ENCODE measurements around the gene SOHLH1. TPM values are rescaled to one million over a fixed set of nuclear protein-coding genes. Genes with fewer than 3 reads are reported as not detected.

Gene SOHLH1
- total RNA-seq, 1 experiment from 2014 or later: not detected

DNA sequence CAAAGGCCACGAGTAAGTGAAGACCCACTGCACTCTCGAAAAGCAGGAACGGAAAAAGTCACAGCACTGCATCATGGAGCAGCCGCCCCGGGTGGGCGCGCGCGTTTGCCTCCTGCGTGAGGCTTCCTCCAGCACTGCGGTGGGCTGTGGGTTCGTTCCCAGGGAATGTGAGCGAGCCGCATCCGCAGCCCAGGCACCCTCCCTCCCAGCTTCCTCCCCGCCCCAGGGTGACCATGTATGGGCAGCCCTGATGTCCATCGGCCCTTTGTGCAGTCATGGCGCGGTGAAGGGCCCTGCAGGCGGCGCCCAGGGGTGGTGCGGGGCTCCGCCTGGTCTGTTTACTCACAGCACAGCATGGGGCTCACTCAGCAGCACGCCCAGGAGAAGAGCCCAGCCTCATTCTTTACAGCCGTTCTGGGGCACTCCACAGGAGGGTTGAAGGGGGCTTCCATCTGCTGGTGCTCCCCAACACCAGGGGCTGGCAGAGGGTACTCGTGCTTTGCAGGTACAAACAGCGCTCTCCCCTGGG is 35.4 kb upstream of the SOHLH1 start:
- H3K27me3 ChIP-seq (ENCODE audit: control insufficient read depth, insufficient read depth, low read length): no peaks in the 10 kb centered on the region
- DNase-seq (ENCODE audit: low read depth, low spot score) (no peak), ATAC-seq (0 out of 2 replicates have a peak, but pooled peaks have one; percentile 25)
- H3K9me3 ChIP-seq (ENCODE audit: control insufficient read depth, insufficient read depth, low read depth, low read length): no peaks in the 10 kb centered on the region
- TF ChIP-seq TCF7L2 (IDR thresholded peaks at IDR 0.05; ENCODE audit: low read depth, low read length): no peak
- TF ChIP-seq, protein P1, sequence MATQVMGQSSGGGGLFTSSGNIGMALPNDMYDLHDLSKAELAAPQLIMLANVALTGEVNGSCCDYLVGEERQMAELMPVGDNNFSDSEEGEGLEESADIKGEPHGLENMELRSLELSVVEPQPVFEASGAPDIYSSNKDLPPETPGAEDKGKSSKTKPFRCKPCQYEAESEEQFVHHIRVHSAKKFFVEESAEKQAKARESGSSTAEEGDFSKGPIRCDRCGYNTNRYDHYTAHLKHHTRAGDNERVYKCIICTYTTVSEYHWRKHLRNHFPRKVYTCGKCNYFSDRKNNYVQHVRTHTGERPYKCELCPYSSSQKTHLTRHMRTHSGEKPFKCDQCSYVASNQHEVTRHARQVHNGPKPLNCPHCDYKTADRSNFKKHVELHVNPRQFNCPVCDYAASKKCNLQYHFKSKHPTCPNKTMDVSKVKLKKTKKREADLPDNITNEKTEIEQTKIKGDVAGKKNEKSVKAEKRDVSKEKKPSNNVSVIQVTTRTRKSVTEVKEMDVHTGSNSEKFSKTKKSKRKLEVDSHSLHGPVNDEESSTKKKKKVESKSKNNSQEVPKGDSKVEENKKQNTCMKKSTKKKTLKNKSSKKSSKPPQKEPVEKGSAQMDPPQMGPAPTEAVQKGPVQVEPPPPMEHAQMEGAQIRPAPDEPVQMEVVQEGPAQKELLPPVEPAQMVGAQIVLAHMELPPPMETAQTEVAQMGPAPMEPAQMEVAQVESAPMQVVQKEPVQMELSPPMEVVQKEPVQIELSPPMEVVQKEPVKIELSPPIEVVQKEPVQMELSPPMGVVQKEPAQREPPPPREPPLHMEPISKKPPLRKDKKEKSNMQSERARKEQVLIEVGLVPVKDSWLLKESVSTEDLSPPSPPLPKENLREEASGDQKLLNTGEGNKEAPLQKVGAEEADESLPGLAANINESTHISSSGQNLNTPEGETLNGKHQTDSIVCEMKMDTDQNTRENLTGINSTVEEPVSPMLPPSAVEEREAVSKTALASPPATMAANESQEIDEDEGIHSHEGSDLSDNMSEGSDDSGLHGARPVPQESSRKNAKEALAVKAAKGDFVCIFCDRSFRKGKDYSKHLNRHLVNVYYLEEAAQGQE (IDR thresholded peaks at IDR 0.05; ENCODE audit: insufficient read depth in 1 of 2, low read depth in 2 of 2, low read length in 1 of 2): no peak
- TF ChIP-seq, protein P2, sequence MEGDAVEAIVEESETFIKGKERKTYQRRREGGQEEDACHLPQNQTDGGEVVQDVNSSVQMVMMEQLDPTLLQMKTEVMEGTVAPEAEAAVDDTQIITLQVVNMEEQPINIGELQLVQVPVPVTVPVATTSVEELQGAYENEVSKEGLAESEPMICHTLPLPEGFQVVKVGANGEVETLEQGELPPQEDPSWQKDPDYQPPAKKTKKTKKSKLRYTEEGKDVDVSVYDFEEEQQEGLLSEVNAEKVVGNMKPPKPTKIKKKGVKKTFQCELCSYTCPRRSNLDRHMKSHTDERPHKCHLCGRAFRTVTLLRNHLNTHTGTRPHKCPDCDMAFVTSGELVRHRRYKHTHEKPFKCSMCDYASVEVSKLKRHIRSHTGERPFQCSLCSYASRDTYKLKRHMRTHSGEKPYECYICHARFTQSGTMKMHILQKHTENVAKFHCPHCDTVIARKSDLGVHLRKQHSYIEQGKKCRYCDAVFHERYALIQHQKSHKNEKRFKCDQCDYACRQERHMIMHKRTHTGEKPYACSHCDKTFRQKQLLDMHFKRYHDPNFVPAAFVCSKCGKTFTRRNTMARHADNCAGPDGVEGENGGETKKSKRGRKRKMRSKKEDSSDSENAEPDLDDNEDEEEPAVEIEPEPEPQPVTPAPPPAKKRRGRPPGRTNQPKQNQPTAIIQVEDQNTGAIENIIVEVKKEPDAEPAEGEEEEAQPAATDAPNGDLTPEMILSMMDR (IDR thresholded peaks at IDR 0.05): no peak
- TF ChIP-seq SIN3A (IDR thresholded peaks at IDR 0.05; ENCODE audit: borderline replicate concordance, insufficient read depth, low read depth, low read length): no peak
- TF ChIP-seq POLR2AphosphoS5 (IDR thresholded peaks at IDR 0.05; ENCODE audit: low read depth, low read length): no peak
- intact Hi-C loops (cut with micrococcal nuclease; ENCODE audit: unreplicated experiment): no loop called here
- no peak overlapping the region for H3K4me3 ChIP-seq (ENCODE audit: low read depth in 2 of 2, low read length in 2 of 2)
- no peaks in the 10 kb centered on the region for H3K36me3 ChIP-seq (ENCODE audit: control insufficient read depth, insufficient read depth, low read length)
- ChIA-PET CTCF (no interaction called here), POLR2A (no interaction called here)
- in situ Hi-C loops (cut with HindIII; ENCODE audit: low pct_unique_long_range_greater_than_20kb, low sequenced_read_pairs): no loop called here
- H3K27ac ChIP-seq (ENCODE audit: low read length): no peak overlapping the region
- no TSS peak for BruUV-seq (replicated peaks)
- no peaks in the 10 kb centered on the region for H3K4me1 ChIP-seq (ENCODE audit: control insufficient read depth, insufficient read depth, low read length)

DNA sequence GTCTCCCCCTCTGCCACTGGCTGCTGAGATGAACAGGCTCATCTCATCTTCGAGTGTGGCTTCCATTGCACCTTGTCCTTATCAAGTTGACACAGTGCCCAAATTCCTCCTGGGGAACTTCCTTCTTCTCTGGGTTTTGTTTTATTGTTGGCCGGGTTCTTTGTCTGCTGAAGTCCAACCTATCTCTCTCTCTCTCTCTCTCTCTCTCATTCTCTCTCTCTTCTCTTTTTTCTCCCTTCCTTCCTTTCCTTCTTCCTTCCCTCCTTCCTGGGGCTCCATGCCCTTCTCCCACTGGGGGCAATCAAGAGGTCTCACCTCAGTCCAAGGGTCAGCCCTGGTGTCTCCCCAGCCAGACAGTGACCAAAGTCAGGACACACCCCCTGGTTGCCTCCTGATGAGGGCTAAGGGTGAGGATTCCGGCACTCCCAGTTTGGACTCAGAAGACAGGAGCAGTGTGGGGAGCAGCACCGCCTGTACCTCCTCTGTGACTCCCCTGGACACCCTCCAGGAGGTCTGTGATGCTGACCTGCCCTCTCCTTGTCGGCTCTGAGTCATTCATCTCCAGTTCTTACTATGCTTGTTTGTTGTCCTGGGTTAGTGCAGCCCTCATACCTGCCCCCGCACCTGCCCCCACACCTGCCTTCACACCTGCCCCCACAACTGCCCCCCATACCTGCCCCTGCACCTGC is 33.4 kb upstream of the SOHLH1 start:
- Histone ChIP-seq H3K27ac (ENCODE audit: low read length) (no peak overlapping the region), H3K36me3 (ENCODE audit: control insufficient read depth, insufficient read depth, low read length) (no peaks in the 10 kb centered on the region), H3K4me1 (ENCODE audit: control insufficient read depth, insufficient read depth, low read length) (no peaks in the 10 kb centered on the region), H3K9me3 (ENCODE audit: control insufficient read depth, insufficient read depth, low read depth, low read length) (no peaks in the 10 kb centered on the region), H3K4me3 (ENCODE audit: low read depth in 2 of 2, low read length in 2 of 2) (no peak overlapping the region), H3K27me3 (ENCODE audit: control insufficient read depth, insufficient read depth, low read length) (no peaks in the 10 kb centered on the region)
- intact Hi-C loops (cut with micrococcal nuclease; ENCODE audit: unreplicated experiment): no loop called here
- in situ Hi-C loops (cut with HindIII; ENCODE audit: low pct_unique_long_range_greater_than_20kb, low sequenced_read_pairs): no loop called here
- no TSS peak for BruUV-seq (replicated peaks)
- POLR2A ChIA-PET: interaction anchor here (0.6 kb wide), 1 partner anchor 476 kb away, joined by 3 read pairs; no protein-coding TSS in a partner anchor
- ATAC-seq (no peak), DNase-seq (ENCODE audit: low read depth, low spot score) (no peak)
- CTCF ChIA-PET: no interaction called here
- no peak for TF ChIP-seq TCF7L2 (IDR thresholded peaks at IDR 0.05; ENCODE audit: low read depth, low read length)
- no peak for TF ChIP-seq SIN3A (IDR thresholded peaks at IDR 0.05; ENCODE audit: borderline replicate concordance, insufficient read depth, low read depth, low read length)
- TF ChIP-seq, protein P1 (IDR thresholded peaks at IDR 0.05; ENCODE audit: insufficient read depth in 1 of 2, low read depth in 2 of 2, low read length in 1 of 2): no peak
- TF ChIP-seq, protein P2 (IDR thresholded peaks at IDR 0.05): no peak
- TF ChIP-seq POLR2AphosphoS5 (IDR thresholded peaks at IDR 0.05; ENCODE audit: low read depth, low read length): no peak
